ENCODE results near the gene B4GALNT2.
"Not testable (repeated sequence)": the region's sequence is repeated elsewhere in the genome, so short reads cannot be mapped to it uniquely, and the experiment has no call there.

The B4GALNT2 gene

GRCh38 chr17:49180303-49180702 lies 47.7 kb downstream of the B4GALNT2 start:
- WGBS (ENCODE audit: insufficient coverage), result 0% methylated on average over 3 of the region's 5 CpGs
- no peaks in the 10 kb centered on the region for H3K36me3 ChIP-seq (ENCODE audit: control insufficient read depth in 4 of 4, insufficient read depth in 4 of 4, low read length in 3 of 4)
- no peak overlapping the region for H3K27ac ChIP-seq (ENCODE audit: insufficient read depth in 1 of 2, low read depth in 1 of 2, low read length in 2 of 2, poor library complexity in 1 of 2, severe bottlenecking in 2 of 2)
- peaks cover 5 to 39% (median 26%) of the 10 kb centered on the region in 5 experiments for H3K9me3 ChIP-seq (ENCODE audit: control extremely low read depth in 1 of 5, control insufficient read depth in 4 of 5, insufficient read depth in 2 of 5, low read depth in 1 of 5, low read length in 4 of 5)
- H3K27me3 ChIP-seq (replicated peaks in 2 of 5; ENCODE audit: control insufficient read depth in 4 of 5, insufficient read depth in 5 of 5, low read length in 4 of 5), result no peaks in the 10 kb centered on the region
- peak; percentile 55 to 62 (median 60) for DNase-seq
- CTCF ChIA-PET, result interaction anchor here (1.1 to 5.4 kb wide), 12 partner anchors 9 to 131 kb away, joined by 3 to 90 read pairs (median 5); partner anchors contain the start of gene PHOSPHO1
- H3K4me1 ChIP-seq (ENCODE audit: control extremely low read depth in 1 of 4, control insufficient read depth in 4 of 4, insufficient read depth in 4 of 4, low read length in 3 of 4), result peaks cover 0 to 10% (median 0%) of the 10 kb centered on the region in 4 experiments
- no peak overlapping the region for H3K4me3 ChIP-seq (ENCODE audit: control insufficient read depth in 1 of 7, extremely low read depth in 1 of 7, insufficient read depth in 4 of 7, low read depth in 2 of 7, low read length in 6 of 7)
- POLR2A ChIA-PET, result no interaction called here

GRCh38 chr17:49180998-49181635 lies 48.5 kb downstream of the B4GALNT2 start:
- CTCF ChIA-PET, result interaction anchor here (0.7 to 5.4 kb wide), 8 partner anchors 10 to 110 kb away, joined by 3 to 90 read pairs (median 6); partner anchors contain the start of gene PHOSPHO1
- DNase-seq, result peak in 2 of 3 donors; percentile 26 to 48
- H3K27ac ChIP-seq (ENCODE audit: insufficient read depth in 1 of 2, low read depth in 1 of 2, low read length in 2 of 2, poor library complexity in 1 of 2, severe bottlenecking in 2 of 2), result no peak overlapping the region
- WGBS (ENCODE audit: insufficient coverage), result 73% methylated on average over 4 of the region's 6 CpGs
- H3K4me1 ChIP-seq (ENCODE audit: control extremely low read depth in 1 of 4, control insufficient read depth in 4 of 4, insufficient read depth in 4 of 4, low read length in 3 of 4), result peaks cover 0 to 10% (median 0%) of the 10 kb centered on the region in 4 experiments
- H3K27me3 ChIP-seq (replicated peaks in 2 of 5; ENCODE audit: control insufficient read depth in 4 of 5, insufficient read depth in 5 of 5, low read length in 4 of 5), result no peaks in the 10 kb centered on the region
- no peak overlapping the region for H3K4me3 ChIP-seq (ENCODE audit: control insufficient read depth in 1 of 7, extremely low read depth in 1 of 7, insufficient read depth in 4 of 7, low read depth in 2 of 7, low read length in 6 of 7)
- peaks cover 4 to 35% (median 17%) of the 10 kb centered on the region in 5 experiments for H3K9me3 ChIP-seq (ENCODE audit: control extremely low read depth in 1 of 5, control insufficient read depth in 4 of 5, insufficient read depth in 2 of 5, low read depth in 1 of 5, low read length in 4 of 5)
- POLR2A ChIA-PET, result interaction anchor here (0.5 kb wide), 1 partner anchor 119 kb away, joined by 4 read pairs; no protein-coding TSS in a partner anchor
- no peaks in the 10 kb centered on the region for H3K36me3 ChIP-seq (ENCODE audit: control insufficient read depth in 4 of 4, insufficient read depth in 4 of 4, low read length in 3 of 4)

- 88% methylated on average over 5 of the region's 5 CpGs for WGBS (ENCODE audit: insufficient coverage)
- Histone ChIP-seq H3K27me3 (replicated peaks in 2 of 5; ENCODE audit: control insufficient read depth in 4 of 5, insufficient read depth in 5 of 5, low read length in 4 of 5) (no peaks in the 10 kb centered on the region), H3K4me3 (ENCODE audit: control insufficient read depth in 1 of 7, extremely low read depth in 1 of 7, insufficient read depth in 4 of 7, low read depth in 2 of 7, low read length in 6 of 7) (no peak overlapping the region), H3K27ac (ENCODE audit: insufficient read depth in 1 of 2, low read depth in 1 of 2, low read length in 2 of 2, poor library complexity in 1 of 2, severe bottlenecking in 2 of 2) (no peak overlapping the region), H3K4me1 (ENCODE audit: control extremely low read depth in 1 of 4, control insufficient read depth in 4 of 4, insufficient read depth in 4 of 4, low read length in 3 of 4) (peaks cover 0 to 10% (median 0%) of the 10 kb centered on the region in 4 experiments), H3K9me3 (ENCODE audit: control extremely low read depth in 1 of 5, control insufficient read depth in 4 of 5, insufficient read depth in 2 of 5, low read depth in 1 of 5, low read length in 4 of 5) (peaks cover 0 to 19% (median 6%) of the 10 kb centered on the region in 5 experiments), H3K36me3 (ENCODE audit: control insufficient read depth in 4 of 4, insufficient read depth in 4 of 4, low read length in 3 of 4) (no peaks in the 10 kb centered on the region)
- CTCF ChIA-PET, result interaction anchor here (0.9 to 5.4 kb wide), 4 partner anchors 10 to 108 kb away, joined by 3 to 90 read pairs (median 14); partner anchors contain the start of gene PHOSPHO1
- DNase-seq, result no peak
- POLR2A ChIA-PET, result interaction anchor here (0.6 kb wide), 1 partner anchor 118 kb away, joined by 4 read pairs; no protein-coding TSS in a partner anchor
Observed at GRCh38 chr17:49183341-49183740, 50.8 kb downstream of the B4GALNT2 start.

GRCh38 chr17:49183801-49184200 lies 51.2 kb downstream of the B4GALNT2 start:
- WGBS (ENCODE audit: insufficient coverage), result 92% methylated on average over 7 of the region's 7 CpGs
- peaks cover 0 to 10% (median 0%) of the 10 kb centered on the region in 4 experiments for H3K4me1 ChIP-seq (ENCODE audit: control extremely low read depth in 1 of 4, control insufficient read depth in 4 of 4, insufficient read depth in 4 of 4, low read length in 3 of 4)
- no peak for DNase-seq
- H3K4me3 ChIP-seq (ENCODE audit: control insufficient read depth in 1 of 7, extremely low read depth in 1 of 7, insufficient read depth in 4 of 7, low read depth in 2 of 7, low read length in 6 of 7), result no peak overlapping the region
- H3K27me3 ChIP-seq (replicated peaks in 2 of 5; ENCODE audit: control insufficient read depth in 4 of 5, insufficient read depth in 5 of 5, low read length in 4 of 5), result no peaks in the 10 kb centered on the region
- H3K27ac ChIP-seq (ENCODE audit: insufficient read depth in 1 of 2, low read depth in 1 of 2, low read length in 2 of 2, poor library complexity in 1 of 2, severe bottlenecking in 2 of 2), result no peak overlapping the region
- H3K36me3 ChIP-seq (ENCODE audit: control insufficient read depth in 4 of 4, insufficient read depth in 4 of 4, low read length in 3 of 4), result no peaks in the 10 kb centered on the region
- ChIA-PET POLR2A (interaction anchor here (0.6 kb wide), 1 partner anchor 118 kb away, joined by 4 read pairs; no protein-coding TSS in a partner anchor), CTCF (interaction anchor here (1.4 to 5.4 kb wide), 2 partner anchors 10 to 43 kb away, joined by 3 to 90 read pairs; partner anchors contain the start of gene PHOSPHO1)
- H3K9me3 ChIP-seq (ENCODE audit: control extremely low read depth in 1 of 5, control insufficient read depth in 4 of 5, insufficient read depth in 2 of 5, low read depth in 1 of 5, low read length in 4 of 5), result peaks cover 0 to 19% (median 6%) of the 10 kb centered on the region in 5 experiments

- POLR2A ChIA-PET; DNase-seq; H3K27ac ChIP-seq (ENCODE audit: insufficient read depth in 1 of 2, low read depth in 1 of 2, low read length in 2 of 2, poor library complexity in 1 of 2, severe bottlenecking in 2 of 2); H3K36me3 ChIP-seq (ENCODE audit: control insufficient read depth in 4 of 4, insufficient read depth in 4 of 4, low read length in 3 of 4); H3K27me3 ChIP-seq (replicated peaks in 2 of 5; ENCODE audit: control insufficient read depth in 4 of 5, insufficient read depth in 5 of 5, low read length in 4 of 5); H3K4me3 ChIP-seq (ENCODE audit: control insufficient read depth in 1 of 7, extremely low read depth in 1 of 7, insufficient read depth in 4 of 7, low read depth in 2 of 7, low read length in 6 of 7); H3K4me1 ChIP-seq (ENCODE audit: control extremely low read depth in 1 of 4, control insufficient read depth in 4 of 4, insufficient read depth in 4 of 4, low read length in 3 of 4): not testable (repeated sequence)
- CTCF ChIA-PET, result interaction anchor here (1.4 kb wide), 1 partner anchor 11 kb away, joined by 3 read pairs; no protein-coding TSS in a partner anchor
- H3K9me3 ChIP-seq (ENCODE audit: control extremely low read depth in 1 of 5, control insufficient read depth in 4 of 5, insufficient read depth in 2 of 5, low read depth in 1 of 5, low read length in 4 of 5), result peaks cover 0 to 19% (median 6%) of the 10 kb centered on the region in 5 experiments
Observed at GRCh38 chr17:49184522-49184921, 52.0 kb downstream of the B4GALNT2 start.

GRCh38 chr17:49185381-49185780 lies 52.8 kb downstream of the B4GALNT2 start:
- CTCF ChIA-PET, result interaction anchor here (1.4 kb wide), 1 partner anchor 42 kb away, joined by 5 read pairs; no protein-coding TSS in a partner anchor
- DNase-seq; POLR2A ChIA-PET; H3K27me3 ChIP-seq (replicated peaks in 2 of 5; ENCODE audit: control insufficient read depth in 4 of 5, insufficient read depth in 5 of 5, low read length in 4 of 5); H3K27ac ChIP-seq (ENCODE audit: insufficient read depth in 1 of 2, low read depth in 1 of 2, low read length in 2 of 2, poor library complexity in 1 of 2, severe bottlenecking in 2 of 2); H3K36me3 ChIP-seq (ENCODE audit: control insufficient read depth in 4 of 4, insufficient read depth in 4 of 4, low read length in 3 of 4); H3K4me3 ChIP-seq (ENCODE audit: control insufficient read depth in 1 of 7, extremely low read depth in 1 of 7, insufficient read depth in 4 of 7, low read depth in 2 of 7, low read length in 6 of 7): not testable (repeated sequence)
- Histone ChIP-seq H3K9me3 (ENCODE audit: control extremely low read depth in 1 of 5, control insufficient read depth in 4 of 5, insufficient read depth in 2 of 5, low read depth in 1 of 5, low read length in 4 of 5) (peaks cover 0 to 19% (median 6%) of the 10 kb centered on the region in 5 experiments), H3K4me1 (ENCODE audit: control extremely low read depth in 1 of 4, control insufficient read depth in 4 of 4, insufficient read depth in 4 of 4, low read length in 3 of 4) (peaks cover 0 to 11% (median under 1%) of the 10 kb centered on the region in 4 experiments)
- WGBS (ENCODE audit: insufficient coverage), result 100% methylated on average over 1 of the region's 1 CpG

- ChIA-PET CTCF (no interaction called here), POLR2A (no interaction called here)
Observed at GRCh38 chr17:49187301-49187700, 54.7 kb downstream of the B4GALNT2 start.

More at GRCh38 chr17:49187301-49187700, 54.7 kb downstream of the B4GALNT2 start:
- H3K4me1 ChIP-seq (ENCODE audit: control extremely low read depth in 1 of 4, control insufficient read depth in 4 of 4, insufficient read depth in 4 of 4, low read length in 3 of 4), result peaks cover 0 to 16% (median 11%) of the 10 kb centered on the region in 4 experiments
- H3K4me3 ChIP-seq (ENCODE audit: control insufficient read depth in 1 of 7, extremely low read depth in 1 of 7, insufficient read depth in 4 of 7, low read depth in 2 of 7, low read length in 6 of 7), result no peak overlapping the region
- no peak overlapping the region for H3K27ac ChIP-seq (ENCODE audit: insufficient read depth in 1 of 2, low read depth in 1 of 2, low read length in 2 of 2, poor library complexity in 1 of 2, severe bottlenecking in 2 of 2)
- DNase-seq, result no peak
- H3K9me3 ChIP-seq (ENCODE audit: control extremely low read depth in 1 of 5, control insufficient read depth in 4 of 5, insufficient read depth in 2 of 5, low read depth in 1 of 5, low read length in 4 of 5), result peaks cover 0 to 19% (median 6%) of the 10 kb centered on the region in 5 experiments
- 100% methylated on average over 1 of the region's 3 CpGs for WGBS (ENCODE audit: insufficient coverage)
- H3K27me3 ChIP-seq (replicated peaks in 2 of 5; ENCODE audit: control insufficient read depth in 4 of 5, insufficient read depth in 5 of 5, low read length in 4 of 5), result no peaks in the 10 kb centered on the region
- H3K36me3 ChIP-seq (ENCODE audit: control insufficient read depth in 4 of 4, insufficient read depth in 4 of 4, low read length in 3 of 4), result no peaks in the 10 kb centered on the region
